ENCODE results near the gene CAPN13.
A peak's percentile ranks its signal among the peaks of the same experiment; 100 is the strongest.

CAPN13 gene

GRCh38 chr2:30807249-30807648, at the start of gene CAPN13:
Gene CAPN13 (minus strand): TSS chr2:30807446. CDS start chr2:30787325, 20,121 bp downstream.
- H3K36me3 ChIP-seq (ENCODE audit: control insufficient read depth, insufficient read depth, low read length): no peaks in the 10 kb centered on the region

GRCh38 chr2:30847841-30848240, 40.6 kb upstream of the CAPN13 start:
- Histone ChIP-seq H3K36me3 (ENCODE audit: control insufficient read depth, insufficient read depth, low read length) (no peaks in the 10 kb centered on the region), H3K9me3 (ENCODE audit: control insufficient read depth, insufficient read depth, low read length) (no peaks in the 10 kb centered on the region), H3K4me1 (ENCODE audit: control insufficient read depth, insufficient read depth, low read length) (no peaks in the 10 kb centered on the region), H3K27me3 (ENCODE audit: control insufficient read depth, insufficient read depth, low read length) (no peaks in the 10 kb centered on the region), H3K4me3 (ENCODE audit: low read depth, low read length) (no peak overlapping the region), H3K9ac (ENCODE audit: low read depth, low read length) (no peak overlapping the region)

More at GRCh38 chr2:30807249-30807648, at the start of gene CAPN13:
- Histone ChIP-seq H3K4me3 (ENCODE audit: low read depth, low read length) (peak within 1 kb of the TSS; percentile 27), H3K9me3 (ENCODE audit: control insufficient read depth, insufficient read depth, low read length) (no peaks in the 10 kb centered on the region), H3K27me3 (ENCODE audit: control insufficient read depth, insufficient read depth, low read length) (no peaks in the 10 kb centered on the region), H3K9ac (ENCODE audit: low read depth, low read length) (no peak within 1 kb of the TSS), H3K4me1 (ENCODE audit: control insufficient read depth, insufficient read depth, low read length) (peaks cover 2% of the 10 kb centered on the region)

- no peaks in the 10 kb centered on the region for H3K4me1 ChIP-seq (ENCODE audit: control insufficient read depth, insufficient read depth, low read length)
- H3K27me3 ChIP-seq (ENCODE audit: control insufficient read depth, insufficient read depth, low read length): no peaks in the 10 kb centered on the region
- no peaks in the 10 kb centered on the region for H3K9me3 ChIP-seq (ENCODE audit: control insufficient read depth, insufficient read depth, low read length)
- H3K4me3 ChIP-seq (ENCODE audit: low read depth, low read length): no peak overlapping the region
- H3K9ac ChIP-seq (ENCODE audit: low read depth, low read length): no peak overlapping the region
- H3K36me3 ChIP-seq (ENCODE audit: control insufficient read depth, insufficient read depth, low read length): no peaks in the 10 kb centered on the region
These were observed 40.1 kb upstream of the CAPN13 start for GRCh38 chr2:30847329-30847728.

GRCh38 chr2:30828586-30828985, 21.3 kb upstream of the CAPN13 start:
- H3K4me1 ChIP-seq (ENCODE audit: control insufficient read depth, insufficient read depth, low read length): no peaks in the 10 kb centered on the region
- peaks cover 2% of the 10 kb centered on the region for H3K9me3 ChIP-seq (ENCODE audit: control insufficient read depth, insufficient read depth, low read length)
- no peak overlapping the region for H3K9ac ChIP-seq (ENCODE audit: low read depth, low read length)
- H3K27me3 ChIP-seq (ENCODE audit: control insufficient read depth, insufficient read depth, low read length): no peaks in the 10 kb centered on the region
- peaks cover 2% of the 10 kb centered on the region for H3K36me3 ChIP-seq (ENCODE audit: control insufficient read depth, insufficient read depth, low read length)
- no peak overlapping the region for H3K4me3 ChIP-seq (ENCODE audit: low read depth, low read length)

- no peaks in the 10 kb centered on the region for H3K27me3 ChIP-seq (ENCODE audit: control insufficient read depth, insufficient read depth, low read length)
- peaks cover 2% of the 10 kb centered on the region for H3K9me3 ChIP-seq (ENCODE audit: control insufficient read depth, insufficient read depth, low read length)
- no peak overlapping the region for H3K9ac ChIP-seq (ENCODE audit: low read depth, low read length)
- peaks cover 2% of the 10 kb centered on the region for H3K36me3 ChIP-seq (ENCODE audit: control insufficient read depth, insufficient read depth, low read length)
- no peak overlapping the region for H3K4me3 ChIP-seq (ENCODE audit: low read depth, low read length)
- no peaks in the 10 kb centered on the region for H3K4me1 ChIP-seq (ENCODE audit: control insufficient read depth, insufficient read depth, low read length)
These were observed 19.7 kb upstream of the CAPN13 start for GRCh38 chr2:30826916-30827315.

- no peaks in the 10 kb centered on the region for H3K4me1 ChIP-seq (ENCODE audit: control insufficient read depth, insufficient read depth, low read length)
- no peak overlapping the region for H3K4me3 ChIP-seq (ENCODE audit: low read depth, low read length)
- peaks cover 2% of the 10 kb centered on the region for H3K36me3 ChIP-seq (ENCODE audit: control insufficient read depth, insufficient read depth, low read length)
- no peaks in the 10 kb centered on the region for H3K27me3 ChIP-seq (ENCODE audit: control insufficient read depth, insufficient read depth, low read length)
- H3K9me3 ChIP-seq (ENCODE audit: control insufficient read depth, insufficient read depth, low read length): peaks cover 2% of the 10 kb centered on the region
- no peak overlapping the region for H3K9ac ChIP-seq (ENCODE audit: low read depth, low read length)
These were observed 19.2 kb upstream of the CAPN13 start for GRCh38 chr2:30826481-30826880.

GRCh38 chr2:30823452-30823851, 16.2 kb upstream of the CAPN13 start:
- Histone ChIP-seq H3K9ac (ENCODE audit: low read depth, low read length) (no peak overlapping the region), H3K4me1 (ENCODE audit: control insufficient read depth, insufficient read depth, low read length) (peaks cover 10% of the 10 kb centered on the region), H3K27me3 (ENCODE audit: control insufficient read depth, insufficient read depth, low read length) (no peaks in the 10 kb centered on the region), H3K36me3 (ENCODE audit: control insufficient read depth, insufficient read depth, low read length) (no peaks in the 10 kb centered on the region), H3K9me3 (ENCODE audit: control insufficient read depth, insufficient read depth, low read length) (no peaks in the 10 kb centered on the region), H3K4me3 (ENCODE audit: low read depth, low read length) (no peak overlapping the region)

GRCh38 chr2:30821960-30822359, 14.7 kb upstream of the CAPN13 start:
- no peak overlapping the region for H3K4me3 ChIP-seq (ENCODE audit: low read depth, low read length)
- no peaks in the 10 kb centered on the region for H3K27me3 ChIP-seq (ENCODE audit: control insufficient read depth, insufficient read depth, low read length)
- H3K9ac ChIP-seq (ENCODE audit: low read depth, low read length): no peak overlapping the region
- no peaks in the 10 kb centered on the region for H3K36me3 ChIP-seq (ENCODE audit: control insufficient read depth, insufficient read depth, low read length)
- H3K9me3 ChIP-seq (ENCODE audit: control insufficient read depth, insufficient read depth, low read length): no peaks in the 10 kb centered on the region
- peaks cover 10% of the 10 kb centered on the region for H3K4me1 ChIP-seq (ENCODE audit: control insufficient read depth, insufficient read depth, low read length)

- Histone ChIP-seq H3K9ac (ENCODE audit: low read depth, low read length) (no peak overlapping the region), H3K9me3 (ENCODE audit: control insufficient read depth, insufficient read depth, low read length) (no peaks in the 10 kb centered on the region), H3K36me3 (ENCODE audit: control insufficient read depth, insufficient read depth, low read length) (no peaks in the 10 kb centered on the region), H3K4me3 (ENCODE audit: low read depth, low read length) (no peak overlapping the region), H3K27me3 (ENCODE audit: control insufficient read depth, insufficient read depth, low read length) (no peaks in the 10 kb centered on the region), H3K4me1 (ENCODE audit: control insufficient read depth, insufficient read depth, low read length) (peaks cover 10% of the 10 kb centered on the region)
These were observed 13.3 kb upstream of the CAPN13 start for GRCh38 chr2:30820381-30821055.

GRCh38 chr2:30809938-30810337, 2.7 kb upstream of the CAPN13 start:
- Histone ChIP-seq H3K9ac (ENCODE audit: low read depth, low read length) (no peak overlapping the region), H3K36me3 (ENCODE audit: control insufficient read depth, insufficient read depth, low read length) (no peaks in the 10 kb centered on the region), H3K4me1 (ENCODE audit: control insufficient read depth, insufficient read depth, low read length) (peaks cover 2% of the 10 kb centered on the region), H3K4me3 (ENCODE audit: low read depth, low read length) (no peak overlapping the region), H3K27me3 (ENCODE audit: control insufficient read depth, insufficient read depth, low read length) (no peaks in the 10 kb centered on the region), H3K9me3 (ENCODE audit: control insufficient read depth, insufficient read depth, low read length) (no peaks in the 10 kb centered on the region)

- H3K36me3 ChIP-seq (ENCODE audit: control insufficient read depth, insufficient read depth, low read length): no peaks in the 10 kb centered on the region
- H3K9ac ChIP-seq (ENCODE audit: low read depth, low read length): no peak overlapping the region
- H3K4me1 ChIP-seq (ENCODE audit: control insufficient read depth, insufficient read depth, low read length): peaks cover 2% of the 10 kb centered on the region
- H3K27me3 ChIP-seq (ENCODE audit: control insufficient read depth, insufficient read depth, low read length): no peaks in the 10 kb centered on the region
- no peaks in the 10 kb centered on the region for H3K9me3 ChIP-seq (ENCODE audit: control insufficient read depth, insufficient read depth, low read length)
- no peak overlapping the region for H3K4me3 ChIP-seq (ENCODE audit: low read depth, low read length)
These were observed 1.4 kb upstream of the CAPN13 start for GRCh38 chr2:30808695-30809094.

GRCh38 chr2:30803281-30803680, 4.0 kb downstream of the CAPN13 start:
- H3K4me1 ChIP-seq (ENCODE audit: control insufficient read depth, insufficient read depth, low read length): peaks cover 5% of the 10 kb centered on the region
- no peaks in the 10 kb centered on the region for H3K36me3 ChIP-seq (ENCODE audit: control insufficient read depth, insufficient read depth, low read length)
- H3K4me3 ChIP-seq (ENCODE audit: low read depth, low read length): no peak overlapping the region
- no peaks in the 10 kb centered on the region for H3K27me3 ChIP-seq (ENCODE audit: control insufficient read depth, insufficient read depth, low read length)
- H3K9ac ChIP-seq (ENCODE audit: low read depth, low read length): no peak overlapping the region
- H3K9me3 ChIP-seq (ENCODE audit: control insufficient read depth, insufficient read depth, low read length): no peaks in the 10 kb centered on the region
